PFSK-1 (cell line): ENCODE results near the gene ACTN4.

Experiments used
- POLR2AphosphoS5 ChIP-seq: IDR thresholded peaks from 2 replicates; pipeline ENCODE4 v1.6.1; 2012; ENCODE audit warnings: low read depth, mild to moderate bottlenecking, control low read depth, low read length, moderate library complexity
- TAF1 ChIP-seq: IDR thresholded peaks from 2 replicates; pipeline ENCODE4 v1.6.1; 2012; ENCODE audit warnings: low read length, control low read depth, borderline replicate concordance; ENCODE audit not compliant: insufficient read depth
- TF ChIP-seq, protein P1 (sequence below), 2 experiments: IDR thresholded peaks; 2 replicates each; pipeline versions ENCODE4 v1.6.1 to v1.8.0; 2011 to 2012; ENCODE audit warnings: low read depth in 2 of 2, low read length in 2 of 2, control low read depth in 1 of 2, inconsistent platforms in 1 of 2, mild to moderate bottlenecking in 1 of 2, moderate library complexity in 1 of 2; ENCODE audit not compliant: insufficient read depth in 1 of 2

- TF ChIP-seq, protein P1, sequence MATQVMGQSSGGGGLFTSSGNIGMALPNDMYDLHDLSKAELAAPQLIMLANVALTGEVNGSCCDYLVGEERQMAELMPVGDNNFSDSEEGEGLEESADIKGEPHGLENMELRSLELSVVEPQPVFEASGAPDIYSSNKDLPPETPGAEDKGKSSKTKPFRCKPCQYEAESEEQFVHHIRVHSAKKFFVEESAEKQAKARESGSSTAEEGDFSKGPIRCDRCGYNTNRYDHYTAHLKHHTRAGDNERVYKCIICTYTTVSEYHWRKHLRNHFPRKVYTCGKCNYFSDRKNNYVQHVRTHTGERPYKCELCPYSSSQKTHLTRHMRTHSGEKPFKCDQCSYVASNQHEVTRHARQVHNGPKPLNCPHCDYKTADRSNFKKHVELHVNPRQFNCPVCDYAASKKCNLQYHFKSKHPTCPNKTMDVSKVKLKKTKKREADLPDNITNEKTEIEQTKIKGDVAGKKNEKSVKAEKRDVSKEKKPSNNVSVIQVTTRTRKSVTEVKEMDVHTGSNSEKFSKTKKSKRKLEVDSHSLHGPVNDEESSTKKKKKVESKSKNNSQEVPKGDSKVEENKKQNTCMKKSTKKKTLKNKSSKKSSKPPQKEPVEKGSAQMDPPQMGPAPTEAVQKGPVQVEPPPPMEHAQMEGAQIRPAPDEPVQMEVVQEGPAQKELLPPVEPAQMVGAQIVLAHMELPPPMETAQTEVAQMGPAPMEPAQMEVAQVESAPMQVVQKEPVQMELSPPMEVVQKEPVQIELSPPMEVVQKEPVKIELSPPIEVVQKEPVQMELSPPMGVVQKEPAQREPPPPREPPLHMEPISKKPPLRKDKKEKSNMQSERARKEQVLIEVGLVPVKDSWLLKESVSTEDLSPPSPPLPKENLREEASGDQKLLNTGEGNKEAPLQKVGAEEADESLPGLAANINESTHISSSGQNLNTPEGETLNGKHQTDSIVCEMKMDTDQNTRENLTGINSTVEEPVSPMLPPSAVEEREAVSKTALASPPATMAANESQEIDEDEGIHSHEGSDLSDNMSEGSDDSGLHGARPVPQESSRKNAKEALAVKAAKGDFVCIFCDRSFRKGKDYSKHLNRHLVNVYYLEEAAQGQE (IDR thresholded peaks at IDR 0.05; ENCODE audit: insufficient read depth in 1 of 2, low read depth in 2 of 2, low read length in 2 of 2), result no peak
- TF ChIP-seq TAF1 (no peak), POLR2AphosphoS5 (no peak)
These were observed 718 bp downstream of the ACTN4 start for GRCh38 chr19:38647966-38648768.
